Smooth muscle cell of the pulmonary artery (primary cell): ENCODE measurements around the gene RNPEPL1. TPM values are rescaled to one million over a fixed set of nuclear protein-coding genes. Genes with fewer than 3 reads are reported as not detected.

Source experiments
- total RNA-seq: library from RNA; depleted of rRNA; stranded (reverse); fragments of >200 nt; gene quantifications from 2 replicates; pipeline ENCODE4 v1.2.3, GENCODE V29; 2014

RNPEPL1 gene
- total RNA-seq: 33.4 and 43.7 TPM in 2 replicates

DNA sequence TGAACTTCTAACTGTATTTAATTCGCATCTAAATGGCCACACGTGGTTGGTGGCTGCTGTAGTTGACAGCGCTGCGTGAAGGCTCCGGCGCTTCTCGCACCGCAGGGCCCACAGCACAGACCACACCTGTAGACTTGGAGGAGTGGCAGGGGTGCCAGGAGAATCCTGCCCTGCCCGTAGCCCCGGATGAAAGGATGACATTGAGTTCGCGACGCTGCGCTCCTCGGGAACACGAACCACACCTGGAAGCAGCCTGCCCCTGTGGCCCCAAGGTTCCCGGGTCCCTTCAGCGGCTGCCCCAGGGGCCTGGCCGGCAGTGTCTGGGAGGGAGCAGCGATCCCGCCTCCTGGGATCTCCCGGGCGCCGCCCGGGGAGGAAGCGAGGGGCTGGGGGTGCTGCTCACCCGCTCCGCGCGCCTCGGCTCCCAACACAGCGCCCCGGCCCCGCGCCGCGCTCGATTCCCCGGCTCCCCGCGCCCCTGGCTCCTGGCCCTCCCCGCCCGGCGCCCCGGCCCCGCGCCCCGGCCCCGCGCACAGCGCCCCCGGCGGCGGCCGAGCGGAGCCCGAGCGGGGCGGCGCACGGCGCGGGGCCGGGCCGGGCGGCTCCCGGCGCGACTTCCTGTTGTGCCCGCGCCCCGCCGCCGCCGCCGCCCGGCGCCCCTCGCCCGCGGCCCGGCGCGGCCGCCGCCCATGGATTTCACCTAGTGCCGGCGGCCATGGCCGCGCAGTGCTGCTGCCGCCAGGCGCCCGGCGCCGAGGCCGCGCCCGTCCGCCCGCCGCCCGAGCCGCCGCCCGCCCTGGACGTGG is at the start of gene RNPEPL1:
Gene RNPEPL1 (plus strand): TSS at position 613 of the 806 bp plus-strand sequence. CDS start 103 bp downstream, at position 716.

DNA sequence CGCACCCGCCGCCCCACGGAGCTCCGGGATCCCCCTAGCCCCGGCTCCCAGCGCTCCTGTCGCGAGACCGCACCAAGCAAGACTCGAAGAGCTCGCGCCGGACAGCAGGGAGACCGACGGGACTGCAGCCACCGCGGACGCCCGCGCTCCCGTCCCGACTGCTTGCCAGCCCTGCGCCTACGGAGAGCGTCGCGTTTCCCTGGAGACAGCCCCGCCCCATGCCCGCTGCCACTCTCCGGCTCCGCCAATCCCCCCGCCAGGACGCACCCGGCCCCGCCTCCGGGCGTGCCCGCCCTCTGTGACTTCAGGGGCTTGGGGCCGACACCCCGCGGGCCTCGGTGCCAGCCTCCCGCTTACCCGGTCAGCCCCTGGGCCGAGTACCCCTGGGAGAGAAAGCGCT is 10.5 kb upstream of the RNPEPL1 start, which contains the start of gene ANKMY1:
Gene ANKMY1 (minus strand): TSS at position 181 of the 400 bp plus-strand sequence. CDS start 653 bp downstream, outside the sequence.

GRCh38 chr2:240560084-240560479 is 8.2 kb upstream of the RNPEPL1 start, which contains the start of gene DUSP28:
Gene DUSP28 (plus strand): TSS chr2:240560357. CDS start chr2:240560685, 328 bp downstream.

DNA sequence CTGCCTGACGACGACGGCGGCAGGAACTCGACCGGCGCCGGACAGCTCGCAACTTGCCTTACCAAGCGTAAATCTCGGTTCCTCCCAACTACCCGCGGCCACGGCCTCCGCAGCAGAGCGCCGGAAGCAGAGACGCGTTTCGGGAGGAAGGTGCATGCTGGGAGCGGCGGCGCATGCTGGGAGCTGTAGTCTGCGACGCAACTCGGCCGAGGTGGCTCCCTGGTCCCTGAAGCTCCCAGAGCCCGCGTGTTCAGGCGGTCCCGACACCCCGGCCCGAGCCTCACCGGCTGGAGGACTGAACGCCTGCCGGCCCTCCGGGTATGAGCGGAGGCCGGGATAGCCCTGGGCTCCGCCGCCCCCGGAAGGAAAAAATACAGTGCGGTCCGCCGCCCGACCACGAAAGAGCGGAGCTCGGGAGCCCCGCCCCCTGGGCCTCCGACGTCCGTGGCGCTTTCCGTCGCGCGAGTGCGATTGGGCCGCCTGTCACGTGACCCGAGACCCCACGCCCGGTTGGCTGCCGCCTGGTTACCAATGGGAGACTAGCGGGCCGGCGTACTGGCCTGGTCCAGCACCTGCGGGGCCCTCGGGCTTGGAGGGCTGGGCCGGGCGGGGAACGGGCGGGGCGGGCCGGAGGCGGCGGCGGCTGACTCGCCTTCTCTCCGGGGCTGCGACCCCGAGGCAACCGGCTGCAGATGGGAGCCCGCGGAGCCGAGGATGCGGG is 18.1 kb downstream of the RNPEPL1 start, which contains the start of gene CAPN10:
Gene CAPN10 (plus strand): TSS at position 537 of the 721 bp plus-strand sequence. CDS start 178 bp downstream, at position 715.

GRCh38 chr2:240624950-240625621 is 56.8 kb downstream of the RNPEPL1 start, which contains the start of gene GPR35:
Gene GPR35 (plus strand): TSS chr2:240625480. CDS start chr2:240629953, 4,473 bp downstream.

Other genes with a start within 250 kb of the RNPEPL1 start
- gene GPC1, start 132.8 kb upstream of the RNPEPL1 start, total RNA-seq: 150 and 191 TPM in 2 replicates
- gene ANKMY1, start 10.5 kb upstream of the RNPEPL1 start, total RNA-seq: 5.7 and 9.5 TPM in 2 replicates
- gene DUSP28, start 8.1 kb upstream of the RNPEPL1 start, total RNA-seq: 2.4 TPM in 2 replicates
- gene CAPN10, start 18.2 kb downstream of the RNPEPL1 start, total RNA-seq: 20.8 and 33.1 TPM in 2 replicates
- gene GPR35, start 57.0 kb downstream of the RNPEPL1 start, total RNA-seq: 0.85 and 2.0 TPM in 2 replicates
- gene AQP12B, start 114.4 kb downstream of the RNPEPL1 start, total RNA-seq: not detected in 2 replicates
- gene AQP12A, start 123.4 kb downstream of the RNPEPL1 start, total RNA-seq: not detected in 2 replicates